Thoracic aorta (tissue), 2 donors: ENCODE results near the gene MED16. TPM values are rescaled to one million over a fixed set of nuclear protein-coding genes. Genes with fewer than 3 reads are reported as not detected.
"Not testable (repeated sequence)": the region's sequence is repeated elsewhere in the genome, so short reads cannot be mapped to it uniquely, and the experiment has no call there.

Experiments used
- ATAC-seq: fragments of 150-250 bp; one replicate; pipeline ENCODE4 v1.8.0; 2017; ENCODE audit warnings: low read depth; ENCODE audit not compliant: insufficient number of reproducible peaks, low FRiP score
- DNase-seq: peaks from one replicate; pipeline ENCODE4 v3.0.0-alpha.2; 2020; ENCODE audit warnings: low spot score
- H3K27ac ChIP-seq, 2 donors: fragments of 200-600 bp; sonication (generic); 1 replicate in 1 of 2; 2 replicates in 1 of 2; pipeline ENCODE4 v1.5.1; 2016; ENCODE audit warnings: mild to moderate bottlenecking in 2 of 2, moderate library complexity in 2 of 2
- H3K27me3 ChIP-seq: fragments of 200-600 bp; sonication (generic); replicated peaks from 2 replicates; pipeline ENCODE4 v1.6.0; 2016; ENCODE audit warnings: mild to moderate bottlenecking; ENCODE audit not compliant: insufficient read depth
- H3K36me3 ChIP-seq: fragments of 200-600 bp; sonication (generic); one replicate; pipeline ENCODE4 v1.5.1; 2016
- H3K4me1 ChIP-seq, 2 donors: fragments of 200-600 bp; sonication (generic); 1 replicate in 1 of 2; 2 replicates in 1 of 2; pipeline versions ENCODE4 v1.5.1 to v1.6.0; 2016; ENCODE audit warnings: low read depth in 2 of 2, mild to moderate bottlenecking in 1 of 2; ENCODE audit not compliant: control insufficient read depth in 1 of 2
- H3K4me3 ChIP-seq: fragments of 200-600 bp; sonication (generic); 2 replicates; pipeline ENCODE4 v1.5.1; 2016; ENCODE audit warnings: mild to moderate bottlenecking
- H3K9me3 ChIP-seq: fragments of 200-600 bp; sonication (generic); 2 replicates; pipeline ENCODE4 v1.5.1; 2016
- total RNA-seq, 2 donors: library from RNA; depleted of rRNA; stranded (reverse); fragments of >200 nt; gene quantifications; one replicate each; pipeline versions ENCODE4 v1.1.0 to v1.2.3, GENCODE V29; 2016
- TF ChIP-seq, protein P1 (sequence below): fragments of 200-600 bp; sonication (generic); IDR thresholded peaks from one replicate; pipeline ENCODE4 v1.5.1; 2019; ENCODE audit warnings: antibody characterized with exemption

The MED16 gene
- total RNA-seq, 2 donors from 2014 or later: 29.1 to 38.0 TPM

DNA sequence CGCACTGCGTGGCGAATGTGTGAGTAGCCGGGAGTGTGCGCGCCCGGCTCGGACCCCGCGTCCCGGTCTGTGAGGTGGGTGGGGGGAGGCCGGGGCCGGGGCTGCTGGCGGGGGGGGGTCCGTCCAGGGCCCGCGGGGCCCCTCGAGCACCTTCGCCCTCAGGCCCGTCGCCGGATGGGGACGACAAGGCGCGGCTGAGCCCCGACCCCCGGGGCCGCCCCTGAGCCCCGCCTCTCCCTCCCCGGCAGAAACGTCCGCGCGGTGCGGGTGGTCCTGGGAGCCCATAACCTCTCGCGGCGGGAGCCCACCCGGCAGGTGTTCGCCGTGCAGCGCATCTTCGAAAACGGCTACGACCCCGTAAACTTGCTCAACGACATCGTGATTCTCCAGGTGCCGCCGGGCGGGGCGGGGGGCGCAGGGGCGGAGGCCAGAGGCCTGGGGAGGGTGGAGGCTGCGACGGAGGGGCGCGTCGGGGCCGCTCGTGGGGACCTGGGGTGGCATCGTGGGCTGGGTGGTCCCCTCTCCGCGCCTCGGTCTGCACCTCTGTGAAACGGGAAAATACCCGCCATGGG is 39.9 kb downstream of the MED16 start:
- no peak overlapping the region for H3K27ac ChIP-seq
- peaks cover 0 to 11% of the 10 kb centered on the region in 2 donors for H3K4me1 ChIP-seq
- TF ChIP-seq, protein P1, sequence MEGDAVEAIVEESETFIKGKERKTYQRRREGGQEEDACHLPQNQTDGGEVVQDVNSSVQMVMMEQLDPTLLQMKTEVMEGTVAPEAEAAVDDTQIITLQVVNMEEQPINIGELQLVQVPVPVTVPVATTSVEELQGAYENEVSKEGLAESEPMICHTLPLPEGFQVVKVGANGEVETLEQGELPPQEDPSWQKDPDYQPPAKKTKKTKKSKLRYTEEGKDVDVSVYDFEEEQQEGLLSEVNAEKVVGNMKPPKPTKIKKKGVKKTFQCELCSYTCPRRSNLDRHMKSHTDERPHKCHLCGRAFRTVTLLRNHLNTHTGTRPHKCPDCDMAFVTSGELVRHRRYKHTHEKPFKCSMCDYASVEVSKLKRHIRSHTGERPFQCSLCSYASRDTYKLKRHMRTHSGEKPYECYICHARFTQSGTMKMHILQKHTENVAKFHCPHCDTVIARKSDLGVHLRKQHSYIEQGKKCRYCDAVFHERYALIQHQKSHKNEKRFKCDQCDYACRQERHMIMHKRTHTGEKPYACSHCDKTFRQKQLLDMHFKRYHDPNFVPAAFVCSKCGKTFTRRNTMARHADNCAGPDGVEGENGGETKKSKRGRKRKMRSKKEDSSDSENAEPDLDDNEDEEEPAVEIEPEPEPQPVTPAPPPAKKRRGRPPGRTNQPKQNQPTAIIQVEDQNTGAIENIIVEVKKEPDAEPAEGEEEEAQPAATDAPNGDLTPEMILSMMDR: no peak
- DNase-seq (no peak), ATAC-seq (no peak)
- H3K9me3 ChIP-seq: no peaks in the 10 kb centered on the region
- H3K36me3 ChIP-seq: no peaks in the 10 kb centered on the region
- no peaks in the 10 kb centered on the region for H3K27me3 ChIP-seq
- H3K4me3 ChIP-seq: no peak overlapping the region

DNA sequence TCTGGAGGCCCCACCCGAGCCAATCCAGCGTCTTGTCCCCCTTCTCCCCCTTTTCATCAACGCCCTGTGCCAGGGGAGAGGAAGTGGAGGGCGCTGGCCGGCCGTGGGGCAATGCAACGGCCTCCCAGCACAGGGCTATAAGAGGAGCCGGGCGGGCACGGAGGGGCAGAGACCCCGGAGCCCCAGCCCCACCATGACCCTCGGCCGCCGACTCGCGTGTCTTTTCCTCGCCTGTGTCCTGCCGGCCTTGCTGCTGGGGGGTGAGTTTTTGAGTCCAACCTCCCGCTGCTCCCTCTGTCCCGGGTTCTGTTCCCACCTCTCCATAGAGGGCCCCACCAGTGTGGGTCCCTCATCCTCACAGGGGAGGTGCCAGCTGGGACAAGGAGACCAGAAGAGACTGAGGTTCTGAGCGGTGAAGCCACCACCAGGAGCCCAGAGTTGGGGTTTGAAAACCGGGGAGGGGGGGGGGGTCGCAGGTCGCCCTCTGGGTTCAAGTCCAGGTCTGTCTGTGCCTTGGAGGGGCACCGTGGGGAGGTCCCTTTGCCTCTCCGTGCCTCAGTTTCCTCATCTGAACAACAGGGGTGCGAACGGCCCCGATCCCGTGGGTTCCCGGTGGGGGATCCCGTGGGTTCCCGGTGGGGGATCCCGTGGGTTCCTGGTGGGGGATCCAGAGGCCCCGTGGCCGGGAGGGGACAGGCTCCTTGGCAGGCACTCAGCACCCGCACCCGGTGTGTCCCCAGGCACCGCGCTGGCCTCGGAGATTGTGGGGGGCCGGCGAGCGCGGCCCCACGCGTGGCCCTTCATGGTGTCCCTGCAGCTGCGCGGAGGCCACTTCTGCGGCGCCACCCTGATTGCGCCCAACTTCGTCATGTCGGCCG is 40.6 kb downstream of the MED16 start, which contains the start of gene ELANE:
ELANE (plus strand) TSS at position 168 of the 878 bp plus-strand sequence; CDS start at position 194, 26 bp downstream.
- TF ChIP-seq, protein P1: no peak
- Histone ChIP-seq H3K4me3 (no peak within 1 kb of the TSS), H3K9me3 (no peaks in the 10 kb centered on the region), H3K27me3 (no peaks in the 10 kb centered on the region), H3K36me3 (no peaks in the 10 kb centered on the region), H3K27ac (peak within 1 kb of the TSS in 1 of 2 donors; percentile 19), H3K4me1 (peaks cover 0 to 11% of the 10 kb centered on the region in 2 donors)
- DNase-seq (no peak), ATAC-seq (no peak)

DNA sequence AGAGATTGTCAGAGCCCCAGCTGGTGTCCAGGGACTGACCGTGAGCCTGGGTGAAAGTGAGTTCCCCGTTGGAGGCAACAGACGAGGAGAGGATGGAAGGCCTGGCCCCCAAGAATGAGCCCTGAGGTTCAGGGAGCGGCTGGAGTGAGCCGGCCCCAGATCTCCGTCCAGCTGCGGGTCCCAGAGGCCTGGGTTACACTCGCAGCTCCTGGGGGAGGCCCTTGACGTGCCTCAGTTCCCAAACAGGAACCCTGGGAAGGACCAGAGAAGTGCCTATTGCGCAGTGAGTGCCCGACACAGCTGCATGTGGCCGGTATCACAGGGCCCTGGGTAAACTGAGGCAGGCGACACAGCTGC is 42.0 kb downstream of the MED16 start:
- H3K27ac ChIP-seq: peak overlapping the region; percentile 19 to 28
- no peaks in the 10 kb centered on the region for H3K9me3 ChIP-seq
- peak overlapping the region; percentile 48 for H3K4me3 ChIP-seq
- DNase-seq (no peak), ATAC-seq (no peak)
- TF ChIP-seq, protein P1: no peak
- H3K4me1 ChIP-seq: peaks cover 0 to 11% of the 10 kb centered on the region in 2 donors
- H3K36me3 ChIP-seq: no peaks in the 10 kb centered on the region
- peaks cover 5% of the 10 kb centered on the region for H3K27me3 ChIP-seq

DNA sequence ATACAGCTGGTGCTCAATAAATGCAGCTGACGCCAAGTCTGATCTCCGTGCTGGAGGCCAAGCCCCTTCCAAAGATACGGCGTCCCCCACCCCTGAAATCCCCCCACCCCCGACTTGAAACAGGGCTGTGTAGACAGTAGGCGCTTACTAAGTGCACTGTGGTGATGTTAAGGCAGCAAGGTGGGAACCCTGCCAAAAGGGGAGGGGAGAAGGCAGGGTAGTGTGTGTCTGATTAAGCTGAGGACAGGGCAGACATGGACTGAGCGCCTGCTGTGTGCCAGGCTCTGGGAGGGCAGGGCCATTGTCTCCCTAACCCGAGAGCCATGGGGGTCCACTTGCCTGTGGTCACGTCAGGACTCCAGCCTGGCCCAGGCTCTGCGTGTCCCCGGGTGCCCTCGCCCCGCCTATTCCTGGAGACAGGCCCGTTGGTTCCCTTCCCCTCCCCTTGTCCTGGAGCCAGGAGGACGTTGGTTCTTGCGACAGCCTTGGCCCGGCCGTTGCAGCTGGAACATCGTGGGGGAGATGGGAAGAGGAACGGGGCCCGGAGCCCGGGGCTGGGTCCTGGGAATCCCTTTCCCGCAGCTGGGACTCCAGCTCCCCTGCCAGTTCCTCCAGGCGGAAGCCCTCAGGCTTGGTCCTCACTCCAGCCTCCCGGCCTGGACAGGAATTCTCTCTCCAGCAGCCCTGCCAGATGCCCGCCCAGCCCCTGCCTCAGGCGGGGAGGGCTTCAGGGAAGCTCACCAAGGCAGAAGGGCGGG is 42.6 kb downstream of the MED16 start:
- Histone ChIP-seq H3K4me3 (peak overlapping the region; percentile 48), H3K4me1 (peaks cover 0 to 11% of the 10 kb centered on the region in 2 donors), H3K27ac (peak overlapping the region; percentile 19 to 28), H3K9me3 (no peaks in the 10 kb centered on the region), H3K36me3 (no peaks in the 10 kb centered on the region), H3K27me3 (peaks cover 7% of the 10 kb centered on the region)
- ATAC-seq: peak; percentile 62
- TF ChIP-seq, protein P1: no peak
- peak; percentile 61 for DNase-seq

DNA sequence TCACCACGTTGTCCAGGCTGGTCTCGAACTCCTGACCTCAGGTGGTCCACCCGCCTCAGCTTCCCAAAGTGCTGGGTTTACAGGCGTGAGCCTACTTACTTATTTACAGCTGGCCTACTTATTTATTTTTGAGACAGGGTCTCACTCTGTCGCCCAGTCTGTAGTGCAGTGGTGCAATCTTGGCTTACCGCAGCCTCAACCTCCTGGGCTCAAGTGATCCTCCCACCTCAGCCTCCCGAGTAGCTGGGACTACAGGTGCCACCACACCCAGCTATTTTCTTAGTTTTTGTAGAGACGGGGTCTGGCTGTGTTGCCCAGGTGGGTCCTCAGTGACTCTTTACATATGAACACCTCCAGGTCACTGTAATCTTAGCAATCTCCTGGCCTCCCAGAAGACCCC is 43.8 kb downstream of the MED16 start:
- ATAC-seq, DNase-seq, H3K36me3 ChIP-seq, H3K27ac ChIP-seq, H3K9me3 ChIP-seq, H3K27me3 ChIP-seq, H3K4me3 ChIP-seq: not testable (repeated sequence)
- peaks cover 0 to 11% of the 10 kb centered on the region in 2 donors for H3K4me1 ChIP-seq
